HK-2 (cell line): ENCODE results near the gene NTRK3.

ENCODE experiments used
- DNase-seq: peaks from one replicate; pipeline ENCODE4 v3.0.0-alpha.2; 2018; ENCODE audit not compliant: unreplicated experiment

Gene NTRK3

GRCh38 chr15:88032787-88033186 is 223.8 kb downstream of the NTRK3 start:
- DNase-seq = peak; percentile 16

- DNase-seq = no peak
Measured at GRCh38 chr15:88031461-88031860, 225.1 kb downstream of the NTRK3 start.

GRCh38 chr15:88029696-88030095 is 226.8 kb downstream of the NTRK3 start:
- no peak for DNase-seq

GRCh38 chr15:88028024-88028423 is 228.5 kb downstream of the NTRK3 start:
- no peak for DNase-seq

- DNase-seq = no peak
Measured at GRCh38 chr15:88023914-88024313, 232.6 kb downstream of the NTRK3 start.

GRCh38 chr15:88022716-88023115 is 233.8 kb downstream of the NTRK3 start:
- no peak for DNase-seq

GRCh38 chr15:88021601-88022000 is 234.9 kb downstream of the NTRK3 start:
- no peak for DNase-seq

GRCh38 chr15:88020806-88021205 is 235.7 kb downstream of the NTRK3 start:
- no peak for DNase-seq

GRCh38 chr15:88019656-88020055 is 236.9 kb downstream of the NTRK3 start:
- no peak for DNase-seq

- DNase-seq = no peak
Measured at GRCh38 chr15:88018869-88019641, 237.5 kb downstream of the NTRK3 start.

- no peak for DNase-seq
Measured at GRCh38 chr15:88017753-88018152, 238.8 kb downstream of the NTRK3 start.

GRCh38 chr15:88016406-88016805 is 240.1 kb downstream of the NTRK3 start:
- DNase-seq = no peak

- DNase-seq = no peak
Measured at GRCh38 chr15:88015228-88015860, 241.2 kb downstream of the NTRK3 start.

- DNase-seq = no peak
Measured at GRCh38 chr15:88014454-88015160, 241.9 kb downstream of the NTRK3 start.

- no peak for DNase-seq
Measured at GRCh38 chr15:88013111-88013510, 243.4 kb downstream of the NTRK3 start.

GRCh38 chr15:88012688-88013087 is 243.9 kb downstream of the NTRK3 start:
- DNase-seq = no peak

GRCh38 chr15:88012233-88012632 is 244.3 kb downstream of the NTRK3 start:
- no peak for DNase-seq

GRCh38 chr15:88011533-88011932 is 245.0 kb downstream of the NTRK3 start:
- DNase-seq = no peak

GRCh38 chr15:88006146-88006545 is 250.4 kb downstream of the NTRK3 start:
- no peak for DNase-seq

- no peak for DNase-seq
Measured at GRCh38 chr15:88004399-88004798, 252.1 kb downstream of the NTRK3 start.

GRCh38 chr15:88003541-88004327 is 252.8 kb downstream of the NTRK3 start:
- DNase-seq = no peak

GRCh38 chr15:88002706-88003105 is 253.8 kb downstream of the NTRK3 start:
- DNase-seq = no peak
